ENCODE measurements around the gene IGIP.

Gene IGIP

GRCh38 chr5:140145818-140146522 lies 20.2 kb downstream of the IGIP start:
- peaks cover 4% of the 10 kb centered on the region; the same call in 1 of the 2 replicates for H3K4me1 ChIP-seq (ENCODE audit: control insufficient read depth, low read length)
- no peaks in the 10 kb centered on the region for H3K9me3 ChIP-seq (ENCODE audit: control insufficient read depth, insufficient read depth, low read length)
- peak overlapping the region; percentile 18; the same call in 1 of the 2 replicates for H3K4me2 ChIP-seq (ENCODE audit: low read length)
- no peaks in the 10 kb centered on the region for H3F3A ChIP-seq (ENCODE audit: control insufficient read depth, insufficient read depth)
- no peak overlapping the region for H3K27ac ChIP-seq (ENCODE audit: low read depth, low read length)
- H3K36me3 ChIP-seq (ENCODE audit: control insufficient read depth, low read length) = no peaks in the 10 kb centered on the region
- H3K27me3 ChIP-seq (ENCODE audit: control insufficient read depth, low read length) = peaks cover 28% of the 10 kb centered on the region
- no peaks in the 10 kb centered on the region for H3K79me2 ChIP-seq (ENCODE audit: control insufficient read depth, low read length)
- peaks cover 19% of the 10 kb centered on the region; the same call in 1 of the 2 replicates for H4K20me1 ChIP-seq (ENCODE audit: control insufficient read depth, insufficient read depth, low read depth, low read length)
- no peak overlapping the region for H3K4me3 ChIP-seq (ENCODE audit: low read length)
- TF ChIP-seq CTCF (IDR thresholded peaks at IDR 0.05; ENCODE audit: low read depth, low read length, poor library complexity, severe bottlenecking) = peak; percentile 39
- peak; percentile 63; the same call in 1 of the 2 replicates for TF ChIP-seq EZH2phosphoT487 (IDR thresholded peaks at IDR 0.05; ENCODE audit: borderline replicate concordance, low read length)
- no peaks in the 10 kb centered on the region for H3K9me2 ChIP-seq (replicated peaks; ENCODE audit: control insufficient read depth, low read length)

- Histone ChIP-seq H4K20me1 (ENCODE audit: control insufficient read depth, insufficient read depth, low read depth, low read length) (peaks cover 19% of the 10 kb centered on the region; the same call in 1 of the 2 replicates), H3K4me2 (ENCODE audit: low read length) (no peak overlapping the region), H3K9me2 (replicated peaks; ENCODE audit: control insufficient read depth, low read length) (no peaks in the 10 kb centered on the region), H3K79me2 (ENCODE audit: control insufficient read depth, low read length) (no peaks in the 10 kb centered on the region), H3F3A (ENCODE audit: control insufficient read depth, insufficient read depth) (no peaks in the 10 kb centered on the region), H3K27me3 (ENCODE audit: control insufficient read depth, low read length) (peaks cover 28% of the 10 kb centered on the region), H3K9me3 (ENCODE audit: control insufficient read depth, insufficient read depth, low read length) (no peaks in the 10 kb centered on the region), H3K27ac (ENCODE audit: low read depth, low read length) (no peak overlapping the region), H3K4me3 (ENCODE audit: low read length) (no peak overlapping the region), H3K4me1 (ENCODE audit: control insufficient read depth, low read length) (peaks cover 4% of the 10 kb centered on the region; the same call in 1 of the 2 replicates), H3K36me3 (ENCODE audit: control insufficient read depth, low read length) (no peaks in the 10 kb centered on the region)
- TF ChIP-seq EZH2phosphoT487 (IDR thresholded peaks at IDR 0.05; ENCODE audit: borderline replicate concordance, low read length) (no peak), CTCF (IDR thresholded peaks at IDR 0.05; ENCODE audit: low read depth, low read length, poor library complexity, severe bottlenecking) (no peak)
Measured at GRCh38 chr5:140146523-140146842, 20.7 kb downstream of the IGIP start.

DNA sequence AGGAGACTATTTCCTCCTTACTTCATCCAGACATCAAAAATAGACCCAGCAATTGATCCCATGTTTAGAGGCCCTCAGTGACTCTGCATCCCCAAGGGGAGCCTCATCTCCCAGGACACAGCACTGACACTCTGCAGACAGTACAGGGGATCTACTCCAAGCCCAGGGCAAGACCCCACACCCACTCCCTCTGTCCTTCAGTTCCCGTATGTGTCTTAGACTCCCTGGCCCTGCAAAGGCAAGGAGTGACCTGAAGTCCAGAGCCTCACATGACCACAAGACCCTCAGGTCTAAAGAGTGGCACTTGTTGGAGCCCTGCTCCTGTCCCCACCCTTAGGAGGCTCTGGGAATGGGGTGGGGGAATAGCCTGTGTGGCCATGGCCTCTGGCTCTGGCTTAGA lies 21.7 kb downstream of the IGIP start:
- H3K27ac ChIP-seq (ENCODE audit: low read depth, low read length) = no peak overlapping the region
- H3F3A ChIP-seq (ENCODE audit: control insufficient read depth, insufficient read depth) = no peaks in the 10 kb centered on the region
- H3K36me3 ChIP-seq (ENCODE audit: control insufficient read depth, low read length) = no peaks in the 10 kb centered on the region
- no peak overlapping the region for H3K4me2 ChIP-seq (ENCODE audit: low read length)
- no peaks in the 10 kb centered on the region for H3K9me2 ChIP-seq (replicated peaks; ENCODE audit: control insufficient read depth, low read length)
- H3K9me3 ChIP-seq (ENCODE audit: control insufficient read depth, insufficient read depth, low read length) = no peaks in the 10 kb centered on the region
- TF ChIP-seq EZH2phosphoT487 (IDR thresholded peaks at IDR 0.05; ENCODE audit: borderline replicate concordance, low read length) (no peak), CTCF (IDR thresholded peaks at IDR 0.05; ENCODE audit: low read depth, low read length, poor library complexity, severe bottlenecking) (no peak)
- H3K4me3 ChIP-seq (ENCODE audit: low read length) = no peak overlapping the region
- peaks cover 28% of the 10 kb centered on the region for H3K27me3 ChIP-seq (ENCODE audit: control insufficient read depth, low read length)
- H4K20me1 ChIP-seq (ENCODE audit: control insufficient read depth, insufficient read depth, low read depth, low read length) = peaks cover 19% of the 10 kb centered on the region; the same call in 1 of the 2 replicates
- peaks cover 4% of the 10 kb centered on the region; the same call in 1 of the 2 replicates for H3K4me1 ChIP-seq (ENCODE audit: control insufficient read depth, low read length)
- H3K79me2 ChIP-seq (ENCODE audit: control insufficient read depth, low read length) = no peaks in the 10 kb centered on the region

All from DOHH2 (cell line).